CD4-positive, alpha-beta T cell treated with Interleukin-10 for 1 hour (primary cell): Measurements from ENCODE around the gene TMEM120B.
"Not testable (repeated sequence)": the region's sequence is repeated elsewhere in the genome, so short reads cannot be mapped to it uniquely, and the experiment has no call there.

Experiments
- DNase-seq: peaks from one replicate; pipeline ENCODE4 v3.0.0-alpha.2; 2020

The TMEM120B gene

GRCh38 chr12:121776190-121777098, 63.9 kb downstream of the TMEM120B start:
- DNase-seq = peak; percentile 89

- no peak for DNase-seq
Measured at GRCh38 chr12:121778567-121779421, 66.2 kb downstream of the TMEM120B start.

GRCh38 chr12:121779422-121779895, 66.9 kb downstream of the TMEM120B start:
- DNase-seq = no peak

GRCh38 chr12:121780429-121780828, 67.9 kb downstream of the TMEM120B start:
- DNase-seq = no peak

- DNase-seq = no peak
Measured at GRCh38 chr12:121781484-121781997, 69.0 kb downstream of the TMEM120B start.

- DNase-seq = peak; percentile 60
Measured at GRCh38 chr12:121781998-121782979, 69.7 kb downstream of the TMEM120B start.

GRCh38 chr12:121783766-121784165, 71.2 kb downstream of the TMEM120B start:
- no peak for DNase-seq

- no peak for DNase-seq
Measured at GRCh38 chr12:121784460-121784859, 71.9 kb downstream of the TMEM120B start.

GRCh38 chr12:121786440-121786825, 73.9 kb downstream of the TMEM120B start:
- peak; percentile 45 for DNase-seq

- DNase-seq = peak; percentile 77
Measured at GRCh38 chr12:121787063-121788025, 74.8 kb downstream of the TMEM120B start.

- no peak for DNase-seq
Measured at GRCh38 chr12:121788176-121788818, 75.7 kb downstream of the TMEM120B start.

GRCh38 chr12:121789233-121789781, 76.8 kb downstream of the TMEM120B start:
- peak; percentile 61 for DNase-seq

- DNase-seq = peak; percentile 96
Measured at GRCh38 chr12:121789800-121790728, 77.5 kb downstream of the TMEM120B start.

- DNase-seq = not testable (repeated sequence)
Measured at GRCh38 chr12:121790785-121791184, 78.2 kb downstream of the TMEM120B start.

- peak; percentile 68 for DNase-seq
Measured at GRCh38 chr12:121791671-121792551, 79.4 kb downstream of the TMEM120B start.

GRCh38 chr12:121792607-121793439, 80.3 kb downstream of the TMEM120B start:
- DNase-seq = peak; percentile 69

GRCh38 chr12:121793440-121793837, 80.9 kb downstream of the TMEM120B start, which contains the start of gene RHOF:
Gene RHOF, minus strand, starts transcription at chr12:121793688. Its CDS starts 55 bp downstream, at chr12:121793633.
- no peak for DNase-seq
